ENCODE data around the gene PRKAG2. TPM values are rescaled to one million over a fixed set of nuclear protein-coding genes. Genes with fewer than 3 reads are reported as not detected.

PRKAG2 gene
- total and polyA plus RNA-seq, 4 donors: 36.7 to 46.1 (median 40.0) TPM

DNA sequence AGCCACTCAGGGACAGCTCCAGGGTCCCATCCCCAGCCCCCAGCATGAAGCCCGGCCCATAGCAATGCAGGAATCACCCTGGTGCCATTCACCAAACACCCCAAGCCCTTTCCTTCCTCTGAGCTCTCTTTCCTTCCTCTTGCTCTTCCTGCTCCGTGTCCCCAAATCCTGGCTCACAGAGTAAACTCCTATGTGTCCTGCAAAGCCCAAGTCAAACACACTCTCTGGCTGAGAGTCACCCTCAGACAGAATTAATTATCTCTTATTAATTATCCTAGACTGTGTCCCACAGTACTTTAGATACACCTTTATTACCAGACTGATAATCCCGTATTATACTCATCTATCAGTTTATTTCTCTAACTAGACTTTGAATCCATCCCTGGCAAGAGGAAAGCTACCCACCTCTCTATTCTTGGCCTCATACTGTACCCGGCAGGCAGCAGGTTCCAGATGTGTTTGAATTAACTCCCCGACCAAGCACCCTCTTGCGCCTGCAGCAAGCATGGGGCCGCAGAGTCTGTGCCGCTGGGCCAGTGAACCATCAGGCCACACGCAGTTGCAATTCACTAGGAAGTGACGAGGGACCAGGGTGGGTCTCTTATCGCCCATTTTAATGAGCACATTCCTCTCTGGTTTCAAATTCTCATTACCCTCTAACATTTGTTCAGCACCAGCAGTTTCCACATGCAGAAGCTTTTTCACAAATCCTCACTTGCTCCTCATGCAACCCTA, 86.7 kb downstream of the PRKAG2 start:
- WGBS (ENCODE audit: insufficient coverage): 79% methylated on average over 11 of the region's 11 CpGs
- no peak overlapping the region for H3K27ac ChIP-seq (ENCODE audit: low read depth, low read length)
- H3K9me3 ChIP-seq (ENCODE audit: control insufficient read depth, insufficient read depth, low read length): no peaks in the 10 kb centered on the region
- peak in 1 of 6 donors; percentile 58 for DNase-seq (ENCODE audit: low read depth in 4 of 6, low spot score in 6 of 6)
- no peaks in the 10 kb centered on the region for H3K27me3 ChIP-seq (ENCODE audit: control insufficient read depth, insufficient read depth, low read length)
- H3K36me3 ChIP-seq (ENCODE audit: control insufficient read depth, insufficient read depth, low read length): peaks cover 13% of the 10 kb centered on the region
- peaks cover 35% of the 10 kb centered on the region for H3K4me1 ChIP-seq (ENCODE audit: control insufficient read depth, insufficient read depth, low read length)
- H3K4me3 ChIP-seq (ENCODE audit: low read depth, low read length): no peak overlapping the region

DNA sequence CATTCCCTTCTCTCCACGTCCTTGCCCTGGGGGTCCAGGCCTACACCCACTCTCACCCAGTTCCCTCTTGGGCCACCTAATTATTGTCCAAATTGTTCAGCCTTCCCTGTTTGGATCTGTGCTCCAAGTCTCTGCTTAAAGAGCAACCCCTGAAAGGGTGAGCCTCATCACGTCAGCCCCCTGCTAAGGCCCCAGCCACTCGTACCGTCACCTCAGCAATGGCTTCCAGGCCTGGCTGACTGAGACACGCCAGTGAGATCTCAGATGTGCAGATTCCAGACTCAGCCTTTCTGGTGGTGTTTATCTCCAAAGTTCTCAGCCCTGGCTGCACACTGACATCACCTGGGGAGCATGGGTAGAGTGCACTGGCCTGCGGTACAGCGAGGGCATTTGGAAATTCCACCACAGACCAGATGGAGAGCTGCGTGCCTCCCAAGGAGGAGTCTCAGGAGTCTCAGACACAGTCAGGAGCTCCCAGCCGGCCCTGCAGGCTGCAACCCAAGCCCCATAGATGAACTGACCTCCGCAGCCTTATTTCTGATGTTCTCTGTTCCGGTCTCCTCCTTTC, 87.5 kb downstream of the PRKAG2 start:
- Histone ChIP-seq H3K27ac (ENCODE audit: low read depth, low read length) (no peak overlapping the region), H3K4me1 (ENCODE audit: control insufficient read depth, insufficient read depth, low read length) (peaks cover 32% of the 10 kb centered on the region), H3K9me3 (ENCODE audit: control insufficient read depth, insufficient read depth, low read length) (no peaks in the 10 kb centered on the region), H3K4me3 (ENCODE audit: low read depth, low read length) (no peak overlapping the region), H3K36me3 (ENCODE audit: control insufficient read depth, insufficient read depth, low read length) (peaks cover 19% of the 10 kb centered on the region), H3K27me3 (ENCODE audit: control insufficient read depth, insufficient read depth, low read length) (no peaks in the 10 kb centered on the region)
- 88% methylated on average over 11 of the region's 11 CpGs for WGBS (ENCODE audit: insufficient coverage)
- no peak for DNase-seq (ENCODE audit: low read depth in 4 of 6, low spot score in 6 of 6)

DNA sequence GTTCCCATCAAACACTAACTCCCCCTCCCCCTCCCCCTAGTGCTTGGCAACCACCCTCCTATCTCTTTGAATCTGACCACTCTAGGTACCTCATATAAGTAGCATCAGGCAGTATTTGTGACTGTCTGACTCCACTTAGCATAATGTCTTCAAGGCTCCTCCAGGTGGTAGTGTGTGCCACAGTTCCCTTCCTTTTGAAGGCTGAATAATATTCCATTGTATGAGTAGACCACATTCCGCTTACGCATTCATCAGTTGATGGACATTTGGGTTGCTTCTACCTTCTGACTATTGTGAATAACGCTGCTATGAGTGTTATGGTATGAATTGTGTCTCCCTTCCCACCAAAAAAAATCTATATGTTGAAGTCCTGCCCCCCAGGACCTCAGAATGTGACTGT, 89.6 kb downstream of the PRKAG2 start:
- H3K4me1 ChIP-seq (ENCODE audit: control insufficient read depth, insufficient read depth, low read length): peaks cover 24% of the 10 kb centered on the region
- no CpG with 5 or more reads among the region's 3 CpGs for WGBS (ENCODE audit: insufficient coverage)
- peaks cover 12% of the 10 kb centered on the region for H3K36me3 ChIP-seq (ENCODE audit: control insufficient read depth, insufficient read depth, low read length)
- no peak overlapping the region for H3K27ac ChIP-seq (ENCODE audit: low read depth, low read length)
- H3K4me3 ChIP-seq (ENCODE audit: low read depth, low read length): no peak overlapping the region
- no peaks in the 10 kb centered on the region for H3K9me3 ChIP-seq (ENCODE audit: control insufficient read depth, insufficient read depth, low read length)
- H3K27me3 ChIP-seq (ENCODE audit: control insufficient read depth, insufficient read depth, low read length): peaks cover 4% of the 10 kb centered on the region
- DNase-seq (ENCODE audit: low read depth in 4 of 6, low spot score in 6 of 6): no peak

DNA sequence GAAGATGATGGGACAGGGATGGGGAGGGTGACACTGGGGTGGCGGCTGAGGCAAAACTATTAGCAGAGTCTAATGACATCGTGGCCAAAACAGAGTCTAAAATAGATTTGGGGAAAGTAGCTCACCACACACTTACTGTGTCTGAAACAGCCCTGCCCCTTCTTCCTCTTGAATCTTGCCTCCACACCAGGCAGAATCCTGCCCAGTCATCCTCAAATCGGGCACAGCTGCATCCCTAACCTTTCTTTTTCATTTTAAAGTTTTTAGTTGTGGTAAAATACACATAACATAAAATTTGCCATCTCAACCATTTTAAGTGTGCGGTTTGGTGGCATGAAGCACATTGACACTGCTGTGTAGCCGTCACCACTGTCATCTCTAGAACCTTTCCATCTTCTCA, 90.0 kb downstream of the PRKAG2 start:
- no peak for DNase-seq (ENCODE audit: low read depth in 4 of 6, low spot score in 6 of 6)
- H3K9me3 ChIP-seq (ENCODE audit: control insufficient read depth, insufficient read depth, low read length): no peaks in the 10 kb centered on the region
- H3K4me1 ChIP-seq (ENCODE audit: control insufficient read depth, insufficient read depth, low read length): peaks cover 24% of the 10 kb centered on the region
- 100% methylated on average over 2 of the region's 5 CpGs for WGBS (ENCODE audit: insufficient coverage)
- H3K36me3 ChIP-seq (ENCODE audit: control insufficient read depth, insufficient read depth, low read length): peaks cover 12% of the 10 kb centered on the region
- H3K27me3 ChIP-seq (ENCODE audit: control insufficient read depth, insufficient read depth, low read length): peaks cover 4% of the 10 kb centered on the region
- H3K27ac ChIP-seq (ENCODE audit: low read depth, low read length): no peak overlapping the region
- no peak overlapping the region for H3K4me3 ChIP-seq (ENCODE audit: low read depth, low read length)

DNA sequence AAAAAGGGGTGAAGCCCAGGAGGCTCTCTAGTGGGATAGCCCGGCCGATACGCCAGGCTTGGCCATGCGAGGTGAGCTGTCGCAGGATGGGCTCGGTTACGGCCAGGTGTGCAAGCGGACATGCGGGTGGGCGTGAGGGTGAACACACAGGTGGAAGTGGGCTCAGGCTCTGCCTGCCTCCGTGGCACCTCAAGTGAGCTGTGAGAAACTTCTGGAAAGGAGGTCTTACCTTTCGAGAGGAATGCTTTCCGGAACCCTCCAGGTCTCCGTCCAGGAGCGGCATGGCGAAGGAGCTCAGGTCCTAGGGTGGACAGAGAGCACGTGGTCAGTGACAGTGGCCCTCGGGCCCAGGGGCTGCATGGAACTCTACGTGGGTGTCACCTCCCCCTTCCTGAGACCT, 90.7 kb downstream of the PRKAG2 start:
- WGBS (ENCODE audit: insufficient coverage): 94% methylated on average over 18 of the region's 19 CpGs
- H3K27ac ChIP-seq (ENCODE audit: low read depth, low read length): no peak overlapping the region
- DNase-seq (ENCODE audit: low read depth in 4 of 6, low spot score in 6 of 6): no peak

DNA sequence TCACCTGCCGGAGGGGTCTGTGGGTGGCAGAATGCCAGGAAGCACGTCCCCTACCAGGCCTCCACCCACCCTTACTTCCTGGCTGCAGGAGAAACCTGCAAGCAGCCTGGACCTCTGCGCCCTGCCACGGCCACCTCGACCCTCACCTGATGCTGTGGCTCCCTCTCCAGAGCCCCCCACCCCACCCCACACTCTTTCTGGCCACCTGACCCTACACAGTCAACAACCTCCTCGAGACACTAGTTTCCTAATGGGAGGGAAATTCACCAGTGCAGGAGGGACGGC, 91.3 kb downstream of the PRKAG2 start:
- peaks cover 16% of the 10 kb centered on the region for H3K4me1 ChIP-seq (ENCODE audit: control insufficient read depth, insufficient read depth, low read length)
- no peak overlapping the region for H3K27ac ChIP-seq (ENCODE audit: low read depth, low read length)
- no peaks in the 10 kb centered on the region for H3K9me3 ChIP-seq (ENCODE audit: control insufficient read depth, insufficient read depth, low read length)
- H3K4me3 ChIP-seq (ENCODE audit: low read depth, low read length): no peak overlapping the region
- peaks cover 17% of the 10 kb centered on the region for H3K36me3 ChIP-seq (ENCODE audit: control insufficient read depth, insufficient read depth, low read length)
- WGBS (ENCODE audit: insufficient coverage): 81% methylated on average over 5 of the region's 7 CpGs
- no peak for DNase-seq (ENCODE audit: low read depth in 4 of 6, low spot score in 6 of 6)
- peaks cover 4% of the 10 kb centered on the region for H3K27me3 ChIP-seq (ENCODE audit: control insufficient read depth, insufficient read depth, low read length)

More for the DNA sequence above, 90.7 kb downstream of the PRKAG2 start:
- H3K27me3 ChIP-seq (ENCODE audit: control insufficient read depth, insufficient read depth, low read length): peaks cover 4% of the 10 kb centered on the region
- H3K4me3 ChIP-seq (ENCODE audit: low read depth, low read length): no peak overlapping the region
- peaks cover 22% of the 10 kb centered on the region for H3K4me1 ChIP-seq (ENCODE audit: control insufficient read depth, insufficient read depth, low read length)
- H3K9me3 ChIP-seq (ENCODE audit: control insufficient read depth, insufficient read depth, low read length): no peaks in the 10 kb centered on the region
- H3K36me3 ChIP-seq (ENCODE audit: control insufficient read depth, insufficient read depth, low read length): peaks cover 12% of the 10 kb centered on the region

DNA sequence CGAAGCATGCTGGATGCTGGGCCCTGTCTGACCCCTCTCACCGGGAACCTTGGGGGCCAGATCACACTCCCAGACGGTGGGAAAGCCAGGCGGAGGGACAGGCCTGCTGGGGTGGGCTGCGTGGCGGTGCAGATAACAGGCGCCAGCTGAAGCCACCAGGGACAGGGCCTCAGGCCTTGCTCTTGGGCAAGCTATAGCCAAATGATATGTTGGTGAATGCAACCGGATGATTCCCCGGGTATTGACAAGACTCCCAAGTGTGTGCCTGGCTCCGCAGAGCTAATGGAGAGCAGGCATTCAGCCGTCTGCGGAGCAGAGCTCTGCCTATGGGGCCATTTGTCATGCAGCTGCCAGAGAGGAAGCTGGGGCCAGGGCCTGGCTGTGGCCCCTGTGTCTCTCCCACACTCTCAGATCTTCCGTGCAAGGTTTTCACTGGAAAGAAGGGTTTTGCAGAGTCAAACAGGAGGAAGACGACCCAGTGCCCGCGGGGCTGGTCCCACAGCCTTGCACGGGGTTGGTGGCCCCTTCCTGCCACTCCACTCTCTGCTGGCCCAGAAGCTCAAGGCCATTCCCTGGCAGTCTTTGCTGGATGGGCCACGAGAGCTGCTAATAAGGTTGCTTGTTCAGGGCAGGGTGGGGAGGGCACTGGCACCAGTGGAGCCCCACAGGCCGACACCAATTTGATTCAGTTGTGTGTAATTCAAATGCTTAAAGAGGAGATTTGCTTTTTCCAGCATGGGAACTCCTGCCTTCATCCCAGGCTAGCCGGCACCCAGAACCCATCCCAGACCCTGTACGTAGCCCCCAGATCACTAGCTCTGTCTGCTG, 91.8 kb downstream of the PRKAG2 start:
- WGBS (ENCODE audit: insufficient coverage): 74% methylated on average over 21 of the region's 21 CpGs
- Histone ChIP-seq H3K27ac (ENCODE audit: low read depth, low read length) (no peak overlapping the region), H3K4me1 (ENCODE audit: control insufficient read depth, insufficient read depth, low read length) (peaks cover 15% of the 10 kb centered on the region), H3K27me3 (ENCODE audit: control insufficient read depth, insufficient read depth, low read length) (peaks cover 4% of the 10 kb centered on the region), H3K4me3 (ENCODE audit: low read depth, low read length) (no peak overlapping the region), H3K9me3 (ENCODE audit: control insufficient read depth, insufficient read depth, low read length) (no peaks in the 10 kb centered on the region), H3K36me3 (ENCODE audit: control insufficient read depth, insufficient read depth, low read length) (peaks cover 17% of the 10 kb centered on the region)
- no peak for DNase-seq (ENCODE audit: low read depth in 4 of 6, low spot score in 6 of 6)

DNA sequence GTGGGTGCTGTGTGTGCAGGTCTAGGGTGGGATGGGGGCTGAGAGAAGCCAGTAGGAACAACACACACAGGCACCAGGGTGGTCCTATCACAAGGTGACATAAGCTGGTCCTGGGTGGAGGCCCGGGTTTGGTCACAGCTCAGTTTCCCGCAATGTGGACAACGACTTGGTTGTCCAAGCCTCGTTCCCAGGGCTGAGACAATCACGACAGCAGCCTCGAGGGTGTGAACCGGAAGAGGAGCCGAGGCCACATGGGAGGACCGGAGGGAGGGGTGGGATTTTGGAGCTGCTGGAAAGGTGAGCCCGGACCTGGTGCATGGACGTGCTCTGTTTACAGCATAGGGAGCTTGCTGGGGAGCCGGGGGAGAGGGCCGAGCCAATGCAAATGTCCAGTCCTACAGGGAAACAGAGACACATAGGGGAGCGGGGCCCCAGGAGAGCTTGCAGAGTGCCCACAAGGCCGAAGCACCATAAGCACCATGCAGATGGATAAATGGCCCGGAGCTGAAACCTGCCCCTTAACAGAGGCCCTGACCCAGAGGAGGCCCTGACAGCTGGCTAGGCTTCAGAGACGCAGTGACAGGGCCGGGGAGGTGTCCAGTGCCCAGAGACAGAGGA, 92.8 kb downstream of the PRKAG2 start:
- peaks cover 4% of the 10 kb centered on the region for H3K27me3 ChIP-seq (ENCODE audit: control insufficient read depth, insufficient read depth, low read length)
- WGBS (ENCODE audit: insufficient coverage): 92% methylated on average over 18 of the region's 18 CpGs
- DNase-seq (ENCODE audit: low read depth in 4 of 6, low spot score in 6 of 6): no peak
- H3K4me3 ChIP-seq (ENCODE audit: low read depth, low read length): no peak overlapping the region
- H3K9me3 ChIP-seq (ENCODE audit: control insufficient read depth, insufficient read depth, low read length): no peaks in the 10 kb centered on the region
- no peak overlapping the region for H3K27ac ChIP-seq (ENCODE audit: low read depth, low read length)
- H3K4me1 ChIP-seq (ENCODE audit: control insufficient read depth, insufficient read depth, low read length): peaks cover 15% of the 10 kb centered on the region
- H3K36me3 ChIP-seq (ENCODE audit: control insufficient read depth, insufficient read depth, low read length): peaks cover 17% of the 10 kb centered on the region

DNA sequence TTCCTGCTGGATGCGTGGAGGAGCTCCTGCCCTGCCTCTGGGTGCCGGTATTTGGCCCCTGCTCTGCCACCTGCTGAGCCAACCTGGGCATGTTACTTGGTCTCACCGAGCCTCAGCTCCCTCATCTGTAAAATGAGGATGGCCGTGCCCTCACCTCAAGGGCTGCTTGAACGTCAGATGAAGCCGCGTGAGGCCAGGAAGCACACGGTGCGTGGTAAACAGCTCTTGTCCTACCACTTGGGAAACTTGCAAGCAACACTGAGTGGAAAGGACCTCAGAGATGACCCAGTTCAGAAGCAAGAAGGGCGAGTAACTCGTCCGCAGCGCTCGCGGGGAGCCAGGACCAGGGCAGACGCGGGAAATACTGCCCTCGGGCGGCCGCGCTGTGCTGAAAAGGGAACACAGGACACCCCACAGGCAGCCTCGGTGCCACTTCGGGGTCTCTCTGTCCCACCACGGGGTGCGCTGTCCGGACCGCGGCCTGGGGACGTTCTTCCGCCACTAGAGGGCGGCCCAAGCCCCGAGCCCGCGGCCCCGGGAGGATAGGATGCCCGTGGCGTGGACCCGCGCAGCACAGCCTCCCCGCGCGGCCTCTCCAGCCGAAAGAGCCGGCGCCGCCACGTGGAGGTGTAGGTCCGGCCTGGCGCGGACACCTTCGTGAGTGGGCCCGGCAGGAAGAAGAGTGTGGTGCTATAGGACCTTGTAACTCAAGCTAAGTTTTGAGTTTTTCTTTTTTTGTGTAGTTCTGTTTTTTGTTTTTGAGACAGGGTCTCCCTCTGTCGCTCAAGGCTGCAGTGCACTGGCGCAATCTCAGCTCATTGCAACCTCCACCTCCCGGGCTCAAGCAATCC, 94.1 kb downstream of the PRKAG2 start:
- no peak overlapping the region for H3K27ac ChIP-seq (ENCODE audit: low read depth, low read length)
- peaks cover 17% of the 10 kb centered on the region for H3K36me3 ChIP-seq (ENCODE audit: control insufficient read depth, insufficient read depth, low read length)
- 10% methylated on average over 53 of the region's 55 CpGs for WGBS (ENCODE audit: insufficient coverage)
- H3K9me3 ChIP-seq (ENCODE audit: control insufficient read depth, insufficient read depth, low read length): no peaks in the 10 kb centered on the region
- peaks cover 15% of the 10 kb centered on the region for H3K4me1 ChIP-seq (ENCODE audit: control insufficient read depth, insufficient read depth, low read length)
- peaks cover 4% of the 10 kb centered on the region for H3K27me3 ChIP-seq (ENCODE audit: control insufficient read depth, insufficient read depth, low read length)
- peak overlapping the region; percentile 11 for H3K4me3 ChIP-seq (ENCODE audit: low read depth, low read length)
- DNase-seq (ENCODE audit: low read depth in 4 of 6, low spot score in 6 of 6): peak in 5 of 6 donors; percentile 35 to 84 (median 43)
